C1 segment of cervical spinal cord (tissue), 14 donors: ENCODE measurements around the gene ROBO2.

Experiments used
- DNase-seq, 14 donors: peaks; one replicate each; lab custom pipeline; 2025; lab: John Stamatoyannopoulos, UW

ROBO2 gene, protein sequence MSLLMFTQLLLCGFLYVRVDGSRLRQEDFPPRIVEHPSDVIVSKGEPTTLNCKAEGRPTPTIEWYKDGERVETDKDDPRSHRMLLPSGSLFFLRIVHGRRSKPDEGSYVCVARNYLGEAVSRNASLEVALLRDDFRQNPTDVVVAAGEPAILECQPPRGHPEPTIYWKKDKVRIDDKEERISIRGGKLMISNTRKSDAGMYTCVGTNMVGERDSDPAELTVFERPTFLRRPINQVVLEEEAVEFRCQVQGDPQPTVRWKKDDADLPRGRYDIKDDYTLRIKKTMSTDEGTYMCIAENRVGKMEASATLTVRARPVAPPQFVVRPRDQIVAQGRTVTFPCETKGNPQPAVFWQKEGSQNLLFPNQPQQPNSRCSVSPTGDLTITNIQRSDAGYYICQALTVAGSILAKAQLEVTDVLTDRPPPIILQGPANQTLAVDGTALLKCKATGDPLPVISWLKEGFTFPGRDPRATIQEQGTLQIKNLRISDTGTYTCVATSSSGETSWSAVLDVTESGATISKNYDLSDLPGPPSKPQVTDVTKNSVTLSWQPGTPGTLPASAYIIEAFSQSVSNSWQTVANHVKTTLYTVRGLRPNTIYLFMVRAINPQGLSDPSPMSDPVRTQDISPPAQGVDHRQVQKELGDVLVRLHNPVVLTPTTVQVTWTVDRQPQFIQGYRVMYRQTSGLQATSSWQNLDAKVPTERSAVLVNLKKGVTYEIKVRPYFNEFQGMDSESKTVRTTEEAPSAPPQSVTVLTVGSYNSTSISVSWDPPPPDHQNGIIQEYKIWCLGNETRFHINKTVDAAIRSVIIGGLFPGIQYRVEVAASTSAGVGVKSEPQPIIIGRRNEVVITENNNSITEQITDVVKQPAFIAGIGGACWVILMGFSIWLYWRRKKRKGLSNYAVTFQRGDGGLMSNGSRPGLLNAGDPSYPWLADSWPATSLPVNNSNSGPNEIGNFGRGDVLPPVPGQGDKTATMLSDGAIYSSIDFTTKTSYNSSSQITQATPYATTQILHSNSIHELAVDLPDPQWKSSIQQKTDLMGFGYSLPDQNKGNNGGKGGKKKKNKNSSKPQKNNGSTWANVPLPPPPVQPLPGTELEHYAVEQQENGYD (N-terminal part only)

DNA sequence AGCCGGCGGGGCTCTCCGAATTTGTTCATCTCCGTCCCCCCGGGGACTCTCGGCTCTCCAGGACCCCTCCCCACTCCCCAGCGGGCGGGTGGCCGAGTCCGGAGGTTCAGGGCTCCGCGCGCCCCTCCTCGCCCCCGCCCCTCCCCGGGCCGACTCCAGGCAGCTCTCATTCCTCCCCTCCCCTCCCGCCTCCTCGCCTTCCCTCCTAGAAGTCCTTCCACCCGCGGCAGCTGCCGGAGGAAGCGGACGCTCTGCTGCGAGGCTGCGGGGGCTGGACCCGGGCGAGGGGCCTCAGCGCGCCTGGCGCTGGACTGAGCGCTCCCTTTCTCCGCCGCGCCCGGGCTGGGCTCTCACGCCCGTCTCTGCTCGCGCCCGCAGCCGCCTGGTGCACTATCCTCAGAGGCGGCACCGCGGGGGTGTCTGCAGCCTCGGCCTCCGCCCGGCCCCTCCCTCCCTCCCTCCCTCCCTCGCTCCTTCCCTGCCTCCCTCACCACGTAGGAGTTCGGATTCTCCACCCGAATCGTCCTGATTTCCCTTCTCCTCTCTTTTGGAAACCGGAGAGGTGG, at the start of gene ROBO2:
TSS of gene ROBO2 (plus strand) at position 494 of the 566 bp plus-strand sequence. CDS start 687 bp downstream, outside the sequence.
- peak in 8 of 14 donors; percentile 10 to 78 (median 34) for DNase-seq

DNA sequence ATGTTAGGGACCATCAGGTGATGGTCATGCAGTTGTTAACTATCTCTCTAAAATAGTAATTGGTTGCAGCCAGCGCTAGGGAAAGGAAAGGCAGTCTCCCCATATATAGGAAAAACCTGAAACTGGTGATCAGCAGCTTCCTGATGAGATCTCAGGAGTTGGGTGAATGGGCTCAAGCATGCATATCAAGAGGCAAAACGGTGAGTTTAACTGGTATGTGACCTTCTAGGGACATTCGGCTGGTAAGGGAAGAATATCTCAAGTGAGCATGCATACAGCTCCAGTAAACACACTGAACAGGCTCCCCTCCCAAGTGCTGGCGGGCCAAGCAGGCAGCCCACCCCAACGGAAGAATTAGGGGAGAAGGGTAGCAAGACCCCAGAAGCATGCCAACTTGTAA, 49.3 kb upstream of the ROBO2 start:
- no peak for DNase-seq

DNA sequence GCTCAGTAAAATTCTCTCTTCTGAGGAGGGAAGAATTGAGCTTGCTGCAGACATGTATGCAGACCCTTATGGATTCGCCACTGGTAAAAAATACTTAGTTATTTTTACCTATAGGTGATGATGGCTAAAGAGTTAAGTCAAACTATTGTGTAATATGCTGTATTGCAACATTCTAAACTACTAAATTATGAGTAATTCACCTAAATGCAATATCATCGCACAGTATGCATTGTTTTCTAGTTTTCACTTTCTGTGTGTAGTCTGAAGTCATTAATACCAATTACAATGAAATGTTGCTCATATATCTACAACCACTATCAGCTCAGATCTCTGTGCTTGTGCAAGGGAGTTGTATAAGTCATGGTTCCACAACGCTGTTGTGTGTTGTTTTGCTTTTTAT, 48.7 kb upstream of the ROBO2 start:
- no peak for DNase-seq

DNA sequence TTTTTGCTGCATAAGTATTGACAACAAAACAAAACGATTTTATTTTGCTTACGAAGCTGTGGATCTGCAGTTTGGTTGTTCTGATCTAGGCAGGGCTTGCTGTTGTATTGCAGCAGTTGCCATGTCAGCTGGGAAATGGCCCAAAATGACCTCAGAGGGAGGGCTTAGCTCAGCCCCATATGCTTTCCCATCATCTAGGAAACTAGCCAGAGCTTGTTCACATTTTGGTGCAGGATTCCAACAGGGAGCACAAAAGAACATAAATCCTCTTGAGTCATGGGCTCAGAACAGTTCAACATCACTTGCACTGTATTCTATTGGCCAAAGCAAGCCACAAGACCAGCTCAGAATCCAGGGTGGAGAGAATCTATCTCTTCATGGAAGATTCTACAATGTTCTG, 42.2 kb upstream of the ROBO2 start:
- DNase-seq: peak in 2 of 14 donors; percentile 2 to 91

DNA sequence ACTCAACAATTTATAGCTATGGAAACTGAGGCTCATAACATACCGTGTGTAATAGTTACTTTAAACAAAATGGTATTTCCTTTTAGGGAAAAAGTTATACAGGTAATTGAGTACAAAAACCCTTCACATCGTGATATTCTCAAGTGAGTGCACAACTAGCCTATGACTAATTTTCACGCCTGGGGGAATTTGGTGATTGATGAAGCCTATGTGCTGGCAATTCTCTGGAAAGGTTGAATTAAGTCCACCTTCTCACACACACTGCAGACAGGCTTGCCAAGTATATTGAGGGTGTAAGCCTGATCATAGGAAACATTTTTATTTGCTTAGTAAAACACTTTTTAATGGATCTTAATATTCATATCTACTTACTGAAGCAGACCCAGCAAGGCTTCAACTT, 41.3 kb upstream of the ROBO2 start:
- DNase-seq: no peak

DNA sequence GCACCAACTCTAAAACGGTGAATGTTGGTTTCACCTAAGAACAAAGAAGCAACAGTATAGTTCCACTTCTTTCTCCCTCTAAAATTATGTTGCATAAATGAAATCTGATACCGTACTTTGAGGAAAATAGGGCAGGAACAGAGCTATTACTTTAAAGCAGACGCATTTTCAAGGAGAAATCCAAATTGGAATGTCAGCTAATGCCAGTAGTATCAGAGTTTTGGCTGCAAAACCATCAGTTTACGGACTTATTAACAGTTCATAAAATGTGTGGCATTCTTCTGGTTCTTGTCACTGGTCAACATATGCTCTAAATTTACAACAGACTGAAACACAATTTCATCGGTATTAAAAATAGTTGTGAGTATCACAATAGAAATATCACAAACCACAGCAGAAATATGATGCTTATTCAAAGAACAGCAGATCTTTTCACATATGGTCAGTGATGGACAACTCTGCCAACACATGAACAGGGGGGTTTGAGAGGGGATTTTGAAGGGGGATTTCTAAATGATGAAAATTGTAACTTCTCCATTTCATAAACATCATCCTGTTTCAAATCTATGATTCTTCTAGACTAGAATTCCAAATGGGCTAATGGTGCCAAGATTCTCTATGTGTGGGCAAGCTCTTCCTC, 38.7 kb upstream of the ROBO2 start:
- peak in 1 of 14 donors; percentile 23 for DNase-seq

DNA sequence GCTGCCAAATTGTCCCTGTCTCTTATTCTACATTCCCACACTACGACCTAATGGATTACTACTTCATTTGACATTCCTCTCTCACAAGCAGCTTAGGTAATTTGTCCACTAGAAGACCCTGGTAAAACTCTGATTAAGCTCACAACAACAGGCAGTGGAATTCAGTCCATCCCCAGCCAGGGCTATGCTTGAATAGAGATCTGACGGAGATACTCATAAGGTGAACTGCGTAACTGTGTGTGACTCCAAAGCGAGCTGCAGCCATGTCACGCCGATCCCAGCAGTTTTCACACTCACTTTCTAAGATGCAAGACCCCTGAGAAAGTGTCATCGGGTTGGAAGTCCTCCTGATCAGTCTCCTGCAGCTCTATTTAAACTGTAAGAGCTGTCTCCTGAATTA, 25.7 kb upstream of the ROBO2 start:
- no peak for DNase-seq

DNA sequence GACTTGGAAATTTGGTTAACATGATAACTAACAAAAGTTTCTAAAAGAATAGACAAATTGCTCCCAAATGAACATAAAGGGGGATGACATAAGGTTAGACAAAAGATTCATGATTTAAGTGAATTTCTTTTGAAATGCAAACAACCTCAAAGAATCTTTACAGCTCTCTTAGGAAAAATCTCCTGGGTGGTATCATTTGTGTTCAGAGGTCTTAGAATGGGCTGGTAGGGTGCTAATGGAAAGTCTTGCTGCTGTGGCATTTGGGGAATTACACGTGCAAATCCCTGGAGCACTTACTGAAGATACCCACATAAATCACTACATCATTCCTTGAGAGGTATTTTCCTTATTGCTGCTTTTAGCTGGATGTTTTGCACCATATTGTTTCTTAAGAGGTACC, 14.4 kb upstream of the ROBO2 start:
- DNase-seq: no peak

DNA sequence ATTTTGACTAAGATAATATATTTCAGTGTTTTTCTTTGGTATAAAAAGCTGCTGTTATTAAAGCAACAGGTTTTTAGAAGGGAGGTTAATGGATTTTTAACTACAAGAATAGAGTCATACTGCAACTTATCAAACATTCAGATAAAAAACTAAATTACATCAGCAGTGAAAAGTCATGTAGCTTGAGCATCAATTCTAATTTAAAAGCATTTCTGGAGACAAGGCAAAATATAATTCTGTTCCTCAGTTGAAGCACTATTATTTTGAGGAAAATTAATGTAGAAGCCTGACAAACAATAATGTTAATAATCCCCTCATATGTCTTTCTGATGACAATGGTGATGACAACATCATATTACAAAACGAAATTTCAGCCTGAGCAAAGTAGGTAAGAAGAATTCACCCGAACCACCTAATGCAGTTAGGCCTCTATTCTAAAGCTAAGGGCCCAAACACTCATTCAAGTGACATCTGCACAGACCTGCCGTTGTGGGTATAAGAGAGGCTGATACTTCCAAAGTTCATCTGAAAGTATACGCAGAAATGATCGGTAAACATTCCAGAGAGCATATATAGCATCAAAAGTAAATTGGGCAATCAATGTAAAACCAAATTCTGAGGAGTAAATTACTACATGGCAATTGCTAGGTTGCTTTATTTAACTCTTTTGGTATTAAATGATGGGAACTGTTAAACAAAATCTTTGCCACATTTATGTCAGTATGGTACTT, 12.8 kb upstream of the ROBO2 start:
- no peak for DNase-seq

DNA sequence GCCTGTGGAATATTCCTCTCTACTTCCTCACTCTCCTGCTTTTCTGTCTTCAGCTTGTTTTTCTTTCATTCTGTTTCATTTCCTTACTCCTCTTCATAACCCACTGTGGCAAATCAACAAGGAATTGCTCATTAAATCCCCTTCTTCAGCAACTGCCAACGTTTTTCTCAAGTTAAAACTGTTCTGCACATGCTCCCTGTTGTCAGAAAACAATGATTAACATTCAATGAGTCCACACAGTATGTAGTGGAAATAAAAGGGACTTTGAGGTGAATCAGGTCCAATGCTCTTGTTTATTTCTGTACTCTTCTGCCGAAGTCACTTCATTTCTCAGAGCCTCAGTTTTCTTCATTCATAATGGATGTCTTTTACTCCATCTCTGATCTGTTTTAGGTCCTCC, 11.9 kb upstream of the ROBO2 start:
- no peak for DNase-seq

DNA sequence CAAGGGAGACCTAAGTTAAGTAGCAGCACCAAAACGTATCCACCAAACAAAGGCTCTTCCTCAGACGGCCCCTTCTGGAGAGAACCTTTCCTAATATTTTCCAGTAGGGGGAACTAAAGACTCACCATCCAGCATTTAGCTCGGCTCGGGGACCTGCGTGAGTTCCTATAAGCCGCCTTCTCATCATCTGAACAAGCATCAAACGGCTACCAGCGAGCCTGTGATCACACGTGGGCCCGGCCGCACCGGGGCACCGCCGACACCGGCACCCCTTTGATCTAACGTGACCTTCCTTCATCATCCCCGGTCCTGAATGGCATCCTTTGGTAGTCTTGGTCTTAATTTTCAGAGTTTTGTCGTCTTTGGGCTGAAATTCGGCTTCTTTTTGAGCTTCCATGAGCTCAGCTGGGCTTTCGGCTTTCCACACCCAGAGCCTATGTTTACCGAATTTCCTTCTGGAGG, 1.4 kb upstream of the ROBO2 start:
- peak in 13 of 14 donors; percentile 2 to 86 (median 45) for DNase-seq

DNA sequence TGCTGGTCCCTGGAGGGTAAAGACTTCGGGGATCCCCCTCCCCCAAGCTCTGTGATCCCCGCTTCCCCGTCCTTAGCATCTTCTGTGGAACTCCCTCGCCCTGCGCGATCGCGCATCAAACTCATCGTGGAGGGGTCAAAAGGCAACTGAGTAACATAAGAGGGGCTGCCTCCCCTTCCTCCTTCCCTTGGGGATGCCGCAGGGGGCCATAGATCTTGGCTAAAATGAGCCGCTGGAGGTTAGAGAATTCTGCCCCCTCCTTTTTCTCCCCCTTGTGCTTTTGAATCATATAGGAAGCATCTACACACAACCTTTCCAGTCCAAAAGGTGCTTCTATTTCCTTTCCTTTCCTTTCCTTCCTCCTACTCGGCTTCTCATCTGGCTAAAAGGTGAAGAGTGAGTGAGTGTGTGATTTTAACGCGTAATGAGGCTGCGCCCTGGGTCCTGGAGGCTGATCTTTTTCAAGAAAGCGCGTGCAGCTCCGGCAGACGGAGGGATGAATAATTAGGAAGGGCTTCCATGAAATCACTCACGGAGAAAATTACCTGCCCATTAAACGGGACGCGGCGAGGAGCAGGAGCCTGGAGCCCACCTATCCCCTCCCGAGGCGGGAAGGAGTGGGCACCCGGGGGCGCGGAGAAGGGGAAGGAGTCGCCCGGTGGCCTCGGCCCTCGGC, 831 bp upstream of the ROBO2 start:
- peak in 1 of 14 donors; percentile 40 for DNase-seq

DNA sequence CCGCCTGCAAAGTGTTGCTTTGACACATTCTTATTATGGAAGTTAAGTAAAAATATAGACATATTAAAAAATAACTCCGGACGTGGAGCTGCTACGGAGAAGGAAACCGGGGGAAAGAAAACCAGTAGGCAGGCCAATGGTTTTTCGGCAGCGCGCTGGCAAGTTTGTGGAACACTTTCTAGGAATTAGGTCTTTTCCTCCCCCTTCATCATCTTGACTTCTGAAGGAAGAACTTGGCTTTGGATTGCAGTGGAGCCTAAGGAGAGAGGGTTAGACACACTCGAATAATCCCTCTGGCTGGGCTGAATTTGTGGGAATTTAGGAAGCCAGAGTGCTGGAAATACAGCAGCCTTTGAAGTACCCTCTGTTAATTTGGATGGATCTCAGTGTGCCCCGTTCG, 317 bp downstream of the ROBO2 start:
- DNase-seq: peak in 2 of 14 donors; percentile 41 to 62

DNA sequence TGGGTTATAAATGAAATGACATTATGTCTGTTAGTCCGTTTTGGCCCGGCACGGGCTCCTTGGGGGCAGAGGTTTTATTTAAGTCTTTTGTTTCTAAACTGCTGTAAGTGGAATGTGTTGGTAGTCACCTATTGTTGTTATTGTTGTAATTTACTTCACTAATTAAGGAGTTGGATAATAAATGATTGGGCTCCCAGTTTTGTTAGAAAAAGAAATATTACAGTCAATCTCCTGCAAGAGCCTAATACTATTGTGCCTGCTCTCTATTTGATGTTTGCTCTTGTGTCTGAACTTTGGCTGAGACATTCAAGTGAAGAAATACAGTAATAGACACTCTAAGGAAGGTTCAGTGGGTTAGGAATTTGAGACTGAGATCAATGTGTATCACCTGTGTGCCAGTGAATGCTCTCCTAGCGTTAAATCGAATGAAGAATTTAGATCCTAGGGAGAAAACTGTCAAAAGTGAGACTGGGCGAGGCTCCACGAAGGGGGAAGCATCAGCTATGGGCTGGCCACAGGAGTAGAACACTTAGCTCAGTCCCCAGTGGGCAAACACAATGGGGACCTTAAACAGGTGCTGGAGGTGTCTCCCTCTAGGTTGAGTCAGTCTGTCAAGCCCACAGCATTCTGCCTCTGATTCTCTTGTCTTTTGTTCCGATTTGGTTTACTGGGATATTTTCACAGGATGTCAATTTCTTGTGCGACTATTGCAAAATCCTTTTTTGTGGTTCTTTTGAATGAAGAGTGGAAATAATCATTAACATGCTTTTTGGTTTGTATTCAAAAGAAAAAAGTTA, 1.2 kb downstream of the ROBO2 start:
- DNase-seq: peak in 1 of 14 donors; percentile 37

DNA sequence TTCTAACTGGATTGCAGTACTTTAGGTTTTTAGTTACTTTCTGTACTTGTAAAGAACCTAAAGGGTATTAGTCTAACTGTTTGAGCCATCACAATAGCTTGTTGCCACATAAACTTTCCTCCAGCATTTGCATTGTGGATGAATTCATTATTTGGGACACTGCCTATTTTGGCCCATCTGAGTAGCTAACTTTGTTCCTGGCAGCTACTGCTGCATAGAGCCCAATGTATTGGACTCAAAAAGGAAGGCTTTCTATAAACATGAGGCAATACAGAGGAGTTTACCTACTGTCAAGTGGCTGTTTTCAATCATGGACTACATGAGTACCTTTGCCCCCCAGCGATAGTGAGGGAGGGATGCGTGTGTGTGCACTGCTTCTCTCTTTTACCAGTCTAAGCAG, 1.9 kb downstream of the ROBO2 start:
- peak in 1 of 14 donors; percentile 30 for DNase-seq

DNA sequence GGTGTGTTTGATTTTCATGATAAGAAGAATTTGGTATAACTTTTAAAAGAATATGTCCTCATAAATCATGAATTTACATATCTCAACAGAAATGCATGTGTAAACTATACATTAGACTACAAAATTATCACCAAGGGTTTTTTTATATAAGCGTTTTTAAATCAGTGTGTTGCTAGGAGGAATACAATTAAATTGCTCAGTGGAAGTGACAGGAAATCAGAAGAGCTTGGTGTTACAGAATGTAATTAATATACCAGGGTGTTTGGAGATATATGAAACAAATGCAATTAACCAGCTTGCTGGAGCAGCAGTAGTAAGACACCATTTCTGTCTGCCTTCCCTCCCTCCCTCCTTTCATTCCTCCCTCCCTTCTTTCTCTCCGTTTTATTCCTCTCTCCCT, 2.4 kb downstream of the ROBO2 start:
- DNase-seq: peak in 1 of 14 donors; percentile 48

DNA sequence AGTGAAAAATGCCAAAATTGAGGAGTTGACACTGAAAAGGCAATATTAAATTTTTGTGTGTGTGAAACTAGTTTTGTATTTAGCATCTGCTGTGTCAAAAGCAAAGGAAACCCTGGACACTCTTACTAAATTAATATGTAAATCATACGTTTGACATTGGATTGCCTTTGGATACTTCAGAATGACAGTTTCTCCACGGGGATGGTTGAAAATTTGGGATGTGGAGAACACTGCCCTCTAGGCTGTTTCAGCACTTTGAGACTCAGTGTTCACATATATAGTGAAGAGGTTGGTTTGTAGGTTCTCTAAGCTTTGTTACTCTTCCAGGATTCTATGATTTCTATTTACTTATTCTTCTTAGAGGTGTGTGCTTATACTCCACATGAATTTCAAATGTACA, 3.0 kb downstream of the ROBO2 start:
- peak in 1 of 14 donors; percentile 48 for DNase-seq

DNA sequence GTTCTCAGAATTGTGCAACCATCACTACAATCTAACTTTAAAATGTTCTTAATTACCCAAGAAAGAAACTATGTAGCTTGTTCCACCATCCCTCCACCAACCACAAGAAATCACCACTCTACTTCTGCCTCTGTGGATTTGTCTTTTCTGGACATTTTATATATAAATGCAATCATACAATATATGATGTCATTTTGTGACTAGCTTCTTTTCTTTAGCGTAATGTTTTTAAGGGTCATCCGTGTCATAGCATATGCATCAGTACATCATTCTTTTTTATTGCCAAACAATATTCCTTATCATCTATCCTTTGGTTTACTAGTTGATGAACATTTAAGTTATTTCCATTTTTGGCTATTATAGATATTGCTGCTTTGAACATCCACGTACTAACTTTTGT, 5.8 kb downstream of the ROBO2 start:
- no peak for DNase-seq

DNA sequence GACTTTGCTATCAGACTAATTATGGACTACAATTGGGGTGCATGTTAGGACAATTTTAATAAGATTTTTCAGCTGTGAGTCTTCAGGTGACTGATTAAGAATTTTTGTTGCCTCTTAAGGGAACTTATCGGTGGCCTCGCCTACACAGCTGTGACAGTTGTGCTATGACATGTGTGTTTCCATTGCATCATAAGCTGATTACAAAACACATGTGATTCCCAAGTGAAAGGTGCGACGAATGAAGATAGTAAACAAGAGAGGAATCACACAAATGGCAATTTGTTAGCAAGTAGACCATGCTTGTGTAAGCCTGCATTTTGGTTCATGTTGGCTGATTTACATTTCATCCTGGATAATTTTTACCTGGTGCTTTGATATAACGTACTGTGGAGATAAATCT, 8.3 kb downstream of the ROBO2 start:
- DNase-seq: no peak
